ENCODE measurements around the gene KNOP1. TPM values are rescaled to one million over a fixed set of nuclear protein-coding genes. Genes with fewer than 3 reads are reported as not detected.

Gene KNOP1
- total RNA-seq, 6 experiments from 2014 or later: 11.0 to 16.3 (median 13.9) TPM

- Mint-ChIP-seq H3K36me3 (ENCODE audit: low read depth) (peaks cover 19% of the 10 kb centered on the region), H3K27ac (peak overlapping the region; percentile 52), H3K4me1 (ENCODE audit: low read depth) (peaks cover 12% of the 10 kb centered on the region), H3K9me3 (no peaks in the 10 kb centered on the region), H3K4me3 (no peak overlapping the region), H3K27me3 (ENCODE audit: insufficient read depth) (peaks cover 1% of the 10 kb centered on the region)
- no peak for TF ChIP-seq CTCF (IDR thresholded peaks at IDR 0.05)
- no peak for DNase-seq
Observed at GRCh38 chr16:19691161-19691711, 26.8 kb downstream of the KNOP1 start.

GRCh38 chr16:19690196-19690595 lies 27.8 kb downstream of the KNOP1 start:
- peaks cover 27% of the 10 kb centered on the region for H3K36me3 Mint-ChIP-seq (ENCODE audit: low read depth)
- TF ChIP-seq CTCF (IDR thresholded peaks at IDR 0.05): no peak

GRCh38 chr16:19689342-19689741 lies 28.7 kb downstream of the KNOP1 start:
- no peak for TF ChIP-seq CTCF (IDR thresholded peaks at IDR 0.05)
- H3K4me3 Mint-ChIP-seq: no peak overlapping the region
- H3K4me1 Mint-ChIP-seq (ENCODE audit: low read depth): peaks cover 8% of the 10 kb centered on the region; the same call in 1 of the 2 replicates
- no peak for DNase-seq
- peaks cover 36% of the 10 kb centered on the region for H3K36me3 Mint-ChIP-seq (ENCODE audit: low read depth)
- no peaks in the 10 kb centered on the region; the same call in none of the 2 replicates for H3K27me3 Mint-ChIP-seq (ENCODE audit: insufficient read depth)
- H3K27ac Mint-ChIP-seq: no peak overlapping the region
- peaks cover 6% of the 10 kb centered on the region; the same call in 1 of the 2 replicates for H3K9me3 Mint-ChIP-seq

More at GRCh38 chr16:19690196-19690595, 27.8 kb downstream of the KNOP1 start:
- no peaks in the 10 kb centered on the region; the same call in none of the 2 replicates for H3K27me3 Mint-ChIP-seq (ENCODE audit: insufficient read depth)
- peaks cover 8% of the 10 kb centered on the region; the same call in 1 of the 2 replicates for H3K4me1 Mint-ChIP-seq (ENCODE audit: low read depth)
- no peak for DNase-seq
- no peak overlapping the region for H3K4me3 Mint-ChIP-seq
- no peak overlapping the region for H3K27ac Mint-ChIP-seq
- H3K9me3 Mint-ChIP-seq: peaks cover 3% of the 10 kb centered on the region; the same call in 1 of the 2 replicates

GRCh38 chr16:19688396-19689024 lies 29.5 kb downstream of the KNOP1 start:
- peaks cover 42% of the 10 kb centered on the region for H3K36me3 Mint-ChIP-seq (ENCODE audit: low read depth)
- DNase-seq: no peak
- TF ChIP-seq CTCF (IDR thresholded peaks at IDR 0.05): no peak
- H3K9me3 Mint-ChIP-seq: peaks cover 6% of the 10 kb centered on the region; the same call in 1 of the 2 replicates
- H3K27me3 Mint-ChIP-seq (ENCODE audit: insufficient read depth): no peaks in the 10 kb centered on the region; the same call in none of the 2 replicates
- no peak overlapping the region for H3K4me3 Mint-ChIP-seq
- H3K27ac Mint-ChIP-seq: no peak overlapping the region
- H3K4me1 Mint-ChIP-seq (ENCODE audit: low read depth): peaks cover 8% of the 10 kb centered on the region; the same call in 1 of the 2 replicates

- no peaks in the 10 kb centered on the region; the same call in none of the 2 replicates for H3K27me3 Mint-ChIP-seq (ENCODE audit: insufficient read depth)
- peaks cover 8% of the 10 kb centered on the region; the same call in 1 of the 2 replicates for H3K4me1 Mint-ChIP-seq (ENCODE audit: low read depth)
- no peak for TF ChIP-seq CTCF (IDR thresholded peaks at IDR 0.05)
- peaks cover 46% of the 10 kb centered on the region for H3K36me3 Mint-ChIP-seq (ENCODE audit: low read depth)
- H3K27ac Mint-ChIP-seq: no peak overlapping the region
- peaks cover 6% of the 10 kb centered on the region; the same call in 1 of the 2 replicates for H3K9me3 Mint-ChIP-seq
- no peak for DNase-seq
- H3K4me3 Mint-ChIP-seq: no peak overlapping the region
Observed at GRCh38 chr16:19687279-19687678, 30.7 kb downstream of the KNOP1 start.
